Measurements from ENCODE around the gene PACRG. TPM values are rescaled to one million over a fixed set of nuclear protein-coding genes. Genes with fewer than 3 reads are reported as not detected.

Gene PACRG
- total and polyA plus RNA-seq, 2 of the 8 experiments (the other 6 are each of a cell fraction or from before 2014, with no cell fraction given): 0.44 to 0.54 TPM

DNA sequence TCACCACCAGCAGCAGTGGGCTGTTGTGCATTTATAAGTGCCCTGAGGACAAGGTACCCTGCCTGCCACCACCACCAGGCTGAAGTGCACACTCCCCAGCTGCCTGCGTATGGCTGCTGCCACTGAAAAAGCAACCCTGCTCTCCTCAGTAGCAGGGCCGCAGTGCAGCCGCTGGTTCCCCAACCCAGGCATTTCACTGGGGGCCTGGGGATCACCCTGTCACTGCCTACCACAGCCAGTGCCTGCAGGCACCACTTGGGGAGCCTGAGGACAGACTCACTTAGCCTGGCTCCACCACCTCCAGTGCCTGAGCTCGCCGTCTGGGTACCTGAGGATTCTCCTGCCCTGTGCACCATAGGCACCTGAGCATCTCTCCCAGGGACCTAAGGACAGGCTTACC, 215.6 kb downstream of the PACRG start (continued):
- no peak for TF ChIP-seq GABPA (IDR thresholded peaks at IDR 0.05; ENCODE audit: borderline replicate concordance, insufficient read depth, low read length)
- no peak for TF ChIP-seq TCF12 (IDR thresholded peaks at IDR 0.05; ENCODE audit: low read depth, low read length)
- no peak for TF ChIP-seq TBP (IDR thresholded peaks at IDR 0.05; ENCODE audit: low read depth, low read length)
- TF ChIP-seq JUND (IDR thresholded peaks at IDR 0.05; ENCODE audit: low read length): no peak
- TF ChIP-seq MAFK (IDR thresholded peaks at IDR 0.05; ENCODE audit: low read depth, low read length): no peak
- TF ChIP-seq SAP30 (IDR thresholded peaks at IDR 0.05; ENCODE audit: insufficient read depth, insufficient replicate concordance, low read length): no peak
- no peak for TF ChIP-seq SP2 (IDR thresholded peaks at IDR 0.05; ENCODE audit: low read length)
